NCI-H345 treated with DMSO at 0.1 percent for 48 hours (cell line): ENCODE data around the gene PODN.

Experiments used
- DNase-seq: peaks from one replicate; lab custom pipeline; 2025; ENCODE audit not compliant: unreplicated experiment; lab: John Stamatoyannopoulos, UW

The PODN gene

DNA sequence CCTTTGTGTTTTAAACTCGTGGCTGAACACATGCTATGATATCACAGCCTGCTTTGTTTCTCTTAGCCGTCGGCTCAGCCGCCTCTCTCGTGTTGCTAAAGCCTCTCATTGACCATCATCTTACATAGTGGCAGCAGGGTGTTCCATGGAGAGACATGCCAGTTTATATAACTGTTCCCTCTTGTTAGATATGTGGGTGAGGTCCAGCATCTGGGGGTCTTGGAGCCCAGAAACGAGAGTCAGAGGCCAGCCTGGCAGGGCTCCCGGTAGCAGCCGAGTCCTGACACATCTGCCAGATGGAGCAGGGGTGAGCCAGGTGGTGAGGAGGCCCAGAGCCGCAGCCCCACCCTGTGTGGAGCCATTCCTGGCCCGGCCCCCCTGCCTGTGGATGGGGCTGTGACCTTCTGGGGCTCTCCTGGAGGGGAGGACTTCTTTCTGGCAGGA, 11.9 kb downstream of the PODN start:
- DNase-seq, result no peak

GRCh38 chr1:53074313-53075154, 12.5 kb downstream of the PODN start:
- no peak for DNase-seq

- no peak for DNase-seq
Observed at GRCh38 chr1:53075206-53075605, 13.2 kb downstream of the PODN start.

DNA sequence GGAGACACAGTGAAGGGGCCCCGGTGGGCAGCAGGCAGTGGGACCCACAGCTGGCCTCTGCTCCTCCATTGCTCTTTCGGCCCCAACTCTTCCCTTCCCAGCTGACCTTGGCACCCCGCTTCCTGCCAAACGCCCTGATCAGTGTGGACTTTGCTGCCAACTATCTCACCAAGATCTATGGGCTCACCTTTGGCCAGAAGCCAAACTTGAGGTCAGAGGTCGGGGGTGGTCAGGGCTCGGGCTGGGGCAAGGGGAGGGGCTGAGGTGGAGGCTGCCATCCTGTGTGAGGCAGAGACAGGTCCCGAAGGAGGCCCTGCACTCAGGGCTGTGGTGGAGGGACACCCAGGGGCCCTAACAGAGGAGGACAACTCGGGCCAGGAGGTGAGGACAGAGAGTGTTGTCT, 13.7 kb downstream of the PODN start:
- DNase-seq, result no peak

DNA sequence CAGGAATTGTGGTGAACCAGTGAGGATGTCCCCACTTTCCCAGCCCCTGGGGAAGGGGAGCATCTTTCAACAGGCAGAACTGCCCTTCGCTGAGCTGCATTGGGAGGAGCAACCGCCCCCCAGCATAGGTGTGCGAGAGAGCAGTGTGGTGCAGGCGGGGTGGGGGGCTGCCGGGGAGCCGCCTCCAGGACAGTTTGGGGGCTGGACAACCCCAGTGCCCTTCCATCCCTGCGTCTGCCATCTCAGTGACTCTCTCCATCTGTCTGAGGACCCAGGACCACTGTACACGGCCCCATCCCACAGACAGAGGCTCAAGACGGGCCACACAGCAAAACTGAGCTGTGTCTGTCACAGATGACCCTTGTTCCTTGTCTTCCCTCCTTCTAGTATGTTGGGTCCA, 14.2 kb downstream of the PODN start:
- DNase-seq, result no peak

DNA sequence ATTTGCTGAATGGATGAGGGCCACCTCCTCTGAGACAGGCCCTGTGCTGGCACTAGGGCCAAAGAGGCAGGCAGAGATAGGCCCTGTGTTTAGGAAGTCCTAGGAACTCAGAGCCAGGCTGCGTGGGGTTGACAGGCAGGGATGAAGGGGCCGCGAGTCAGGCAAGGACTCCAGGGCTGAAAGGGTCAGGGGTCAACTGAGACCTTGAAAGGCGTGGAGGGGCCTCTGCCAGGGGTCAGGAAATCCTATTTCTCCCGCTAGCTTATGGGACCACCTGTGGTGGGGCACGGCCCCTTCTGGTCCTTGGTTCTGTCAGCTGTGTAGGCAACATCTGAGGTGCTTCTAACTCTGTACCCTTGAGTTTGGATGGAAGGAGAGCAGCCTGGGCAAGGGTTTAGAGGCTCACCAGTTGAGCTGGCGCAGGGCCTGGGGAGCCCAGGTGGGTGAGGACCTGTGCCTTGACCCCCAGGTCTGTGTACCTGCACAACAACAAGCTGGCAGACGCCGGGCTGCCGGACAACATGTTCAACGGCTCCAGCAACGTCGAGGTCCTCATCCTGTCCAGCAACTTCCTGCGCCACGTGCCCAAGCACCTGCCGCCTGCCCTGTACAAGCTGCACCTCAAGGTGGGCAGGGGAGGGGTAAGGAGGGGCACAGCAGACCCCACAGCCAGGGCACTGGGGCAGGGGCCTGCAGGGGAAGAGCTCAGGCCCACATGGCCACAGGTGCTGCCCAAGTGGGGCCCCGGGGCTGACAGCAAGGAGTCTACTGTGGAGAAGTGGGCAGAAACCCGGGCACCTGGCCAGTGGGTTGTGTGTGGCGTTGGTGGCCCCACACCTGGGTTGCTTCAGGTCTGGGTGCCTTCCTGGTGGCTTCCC, 14.9 kb downstream of the PODN start:
- no peak for DNase-seq

DNA sequence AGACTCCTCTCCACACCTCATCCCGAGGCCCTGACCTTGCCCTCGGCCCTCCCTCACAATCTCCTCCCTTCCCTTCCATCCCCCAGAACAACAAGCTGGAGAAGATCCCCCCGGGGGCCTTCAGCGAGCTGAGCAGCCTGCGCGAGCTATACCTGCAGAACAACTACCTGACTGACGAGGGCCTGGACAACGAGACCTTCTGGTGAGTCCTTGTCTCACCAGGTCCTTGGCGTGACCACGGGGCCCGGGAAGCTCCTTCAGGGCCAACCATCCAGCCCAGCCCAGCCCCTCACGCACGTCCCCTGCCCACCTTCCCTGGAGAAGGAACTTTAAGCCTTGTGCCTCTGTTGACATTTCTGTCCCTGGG, 15.6 kb downstream of the PODN start:
- DNase-seq, result no peak

DNA sequence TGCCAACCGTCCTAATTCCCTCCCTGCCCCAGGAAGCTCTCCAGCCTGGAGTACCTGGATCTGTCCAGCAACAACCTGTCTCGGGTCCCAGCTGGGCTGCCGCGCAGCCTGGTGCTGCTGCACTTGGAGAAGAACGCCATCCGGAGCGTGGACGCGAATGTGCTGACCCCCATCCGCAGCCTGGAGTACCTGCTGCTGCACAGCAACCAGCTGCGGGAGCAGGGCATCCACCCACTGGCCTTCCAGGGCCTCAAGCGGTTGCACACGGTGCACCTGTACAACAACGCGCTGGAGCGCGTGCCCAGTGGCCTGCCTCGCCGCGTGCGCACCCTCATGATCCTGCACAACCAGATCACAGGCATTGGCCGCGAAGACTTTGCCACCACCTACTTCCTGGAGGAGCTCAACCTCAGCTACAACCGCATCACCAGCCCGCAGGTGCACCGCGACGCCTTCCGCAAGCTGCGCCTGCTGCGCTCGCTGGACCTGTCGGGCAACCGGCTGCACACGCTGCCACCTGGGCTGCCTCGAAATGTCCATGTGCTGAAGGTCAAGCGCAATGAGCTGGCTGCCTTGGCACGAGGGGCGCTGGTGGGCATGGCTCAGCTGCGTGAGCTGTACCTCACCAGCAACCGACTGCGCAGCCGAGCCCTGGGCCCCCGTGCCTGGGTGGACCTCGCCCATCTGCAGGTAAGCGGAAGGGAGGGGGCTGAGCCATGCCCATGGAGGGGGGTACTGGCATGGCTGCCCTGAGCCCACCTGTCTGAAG, 16.5 kb downstream of the PODN start:
- DNase-seq, result no peak

GRCh38 chr1:53079251-53079650, 17.2 kb downstream of the PODN start:
- DNase-seq, result no peak

DNA sequence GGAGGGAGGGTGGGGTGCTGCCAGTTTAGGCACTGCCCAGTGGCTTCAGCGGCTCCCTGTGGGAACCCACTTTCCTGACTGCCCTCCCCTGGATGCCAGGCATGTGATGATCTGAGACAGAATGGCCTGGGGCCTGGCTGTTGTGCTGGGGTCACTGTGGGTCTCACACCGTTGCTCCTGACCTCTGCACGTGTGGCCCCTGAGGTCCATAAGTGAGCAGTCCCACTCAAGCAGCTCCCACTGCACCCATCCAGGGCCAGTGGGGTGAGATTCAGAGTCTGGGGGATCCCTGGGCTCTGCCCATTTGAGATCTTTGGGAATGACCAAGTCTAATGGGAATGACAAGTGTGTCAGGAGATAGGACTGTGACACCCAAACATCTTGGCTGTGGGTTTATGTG, 18.0 kb downstream of the PODN start:
- no peak for DNase-seq

DNA sequence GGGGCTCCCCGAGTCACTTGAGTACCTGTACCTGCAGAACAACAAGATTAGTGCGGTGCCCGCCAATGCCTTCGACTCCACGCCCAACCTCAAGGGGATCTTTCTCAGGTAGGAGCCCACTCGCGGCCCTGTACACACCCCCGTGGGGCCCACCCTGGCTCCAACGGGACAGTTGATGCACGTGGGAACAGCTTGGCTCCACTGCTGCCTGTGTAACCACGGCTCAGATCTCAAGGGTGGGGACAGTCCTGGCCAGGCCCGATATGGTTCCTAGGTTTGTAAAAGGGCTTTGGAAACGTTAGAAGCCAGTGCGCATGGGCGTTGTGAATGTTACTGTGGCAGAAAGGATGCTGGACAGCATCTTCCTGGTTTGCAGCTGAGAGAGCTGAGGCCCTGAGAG, 18.8 kb downstream of the PODN start:
- no peak for DNase-seq

GRCh38 chr1:53081384-53082066, 19.5 kb downstream of the PODN start:
- no peak for DNase-seq

GRCh38 chr1:53082826-53083455, 20.9 kb downstream of the PODN start:
- no peak for DNase-seq

DNA sequence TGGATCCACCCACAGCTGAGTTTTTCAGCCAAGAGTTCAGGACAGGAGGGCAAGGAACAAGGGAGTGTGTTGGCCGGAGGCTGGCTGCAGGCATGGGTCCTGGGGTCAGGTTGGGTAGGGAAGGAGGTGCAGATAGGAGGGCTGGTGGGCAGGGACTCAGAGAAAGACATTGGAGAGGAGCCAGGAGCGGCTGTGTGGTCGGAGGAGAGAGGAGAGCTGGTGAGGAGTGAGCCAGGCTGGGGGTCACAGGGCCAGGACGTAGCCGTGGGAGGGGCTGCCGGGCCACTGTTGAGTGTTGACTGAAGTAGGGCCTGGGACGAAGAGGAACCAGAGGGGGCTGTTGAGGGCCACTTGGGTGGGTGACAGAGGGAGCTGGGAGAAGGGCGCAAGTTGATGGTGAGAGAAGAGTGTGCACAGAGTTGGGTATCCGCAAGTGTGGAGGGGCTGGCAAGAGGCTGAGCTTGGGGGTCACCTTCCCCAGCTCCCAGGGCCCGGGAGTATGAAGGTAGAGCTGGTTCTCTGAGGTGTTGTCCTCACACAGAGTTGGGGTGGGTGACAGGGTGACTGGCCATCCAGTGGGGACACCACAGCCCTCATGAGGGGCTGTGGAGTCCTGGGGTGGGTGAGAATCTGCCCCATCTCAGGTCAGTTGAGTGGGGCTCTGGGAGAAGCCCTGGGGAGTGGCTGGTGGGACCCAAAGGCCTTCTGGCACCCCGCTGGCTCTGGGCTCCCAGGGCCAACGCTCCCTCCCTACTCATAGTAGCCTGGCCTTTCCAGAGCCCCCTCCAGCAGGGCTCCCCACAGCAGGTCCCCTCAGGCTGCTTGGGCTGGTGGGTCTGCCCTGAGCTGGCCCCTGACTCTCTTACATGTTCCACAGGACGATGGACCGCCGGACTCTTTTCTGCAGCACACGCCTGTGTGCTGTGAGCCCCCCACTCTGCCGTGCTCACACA, 21.9 kb downstream of the PODN start:
- no peak for DNase-seq

- DNase-seq, result no peak
Observed at GRCh38 chr1:53084589-53084971, 22.6 kb downstream of the PODN start.

- DNase-seq, result no peak
Observed at GRCh38 chr1:53085405-53085804, 23.4 kb downstream of the PODN start.

- DNase-seq, result no peak
Observed at GRCh38 chr1:53086491-53087070, 24.6 kb downstream of the PODN start.

DNA sequence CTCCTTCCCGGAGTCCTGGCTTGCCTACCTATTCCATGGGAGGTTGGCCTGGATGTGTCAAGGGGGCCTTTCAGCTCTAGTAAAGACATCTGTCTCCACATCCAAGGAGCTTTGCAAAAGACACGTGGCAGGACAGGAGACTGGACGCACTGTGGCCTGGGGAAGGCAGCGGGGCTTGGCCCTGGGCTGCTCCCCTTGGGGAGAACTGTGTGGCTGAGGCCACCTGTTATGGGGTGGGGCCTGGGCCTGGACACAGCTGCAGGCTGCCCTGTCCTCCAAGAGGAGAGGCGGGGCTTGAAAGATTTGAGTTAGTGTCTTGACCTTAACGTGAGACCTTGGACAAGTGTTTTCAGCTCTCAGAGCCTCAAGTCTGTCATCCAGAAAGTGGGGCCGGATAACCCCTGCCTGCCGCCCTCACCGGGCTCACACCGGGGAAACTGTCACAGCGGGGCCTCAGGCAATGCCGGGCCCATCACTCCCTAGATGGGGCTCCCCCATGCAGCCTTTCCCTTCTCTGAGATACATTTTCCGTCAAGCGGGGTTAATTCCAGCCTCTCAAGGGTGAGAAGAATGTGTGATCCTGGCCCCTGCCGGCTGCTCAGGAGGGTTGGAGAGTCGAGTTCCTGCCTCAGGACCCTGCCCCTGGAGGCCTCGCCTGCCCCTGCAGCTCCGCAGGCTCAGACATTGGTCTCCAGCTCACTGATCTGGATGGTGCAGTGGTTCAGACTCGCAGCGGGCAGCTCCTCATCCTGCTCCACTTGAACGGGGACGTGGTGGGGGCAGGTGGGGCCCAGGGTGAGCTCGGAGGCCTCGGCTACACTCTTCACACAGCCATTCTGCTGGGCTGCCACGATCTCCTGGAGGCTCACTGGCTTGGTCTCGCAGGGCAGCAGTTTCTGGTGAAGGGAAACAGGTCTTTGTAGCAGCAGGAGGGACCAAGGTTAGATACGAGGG, 25.6 kb downstream of the PODN start:
- no peak for DNase-seq
